HepG2 (cell line): Measurements from ENCODE around the gene ZNF276. TPM values are rescaled to one million over a fixed set of nuclear protein-coding genes. Genes with fewer than 3 reads are reported as not detected.
A peak's percentile ranks its signal among the peaks of the same experiment; 100 is the strongest.

Experiments
- ATAC-seq: fragments of 200-7000 bp; cut with Tn5 transposase; 3 replicates; pipeline ENCODE4 v1.9.1; 2020; ENCODE audit warnings: mild to moderate bottlenecking, moderate library complexity
- BruUV-seq: library from RNA; stranded (reverse); fragments of 400-500 nt; replicated peaks from 2 replicates; lab custom pipeline; 2021; lab: Mats Ljungman, UMichigan
- CTCF ChIA-PET: fragments of 300-600 bp; formaldehyde crosslinking; extraction: SDS; loops from one replicate; lab custom pipeline; 2021; ENCODE audit warnings: low total read pairs, inconsistent platforms, low intra/inter-chr PET ratio; lab: Yijun Ruan, JAX
- POLR2A ChIA-PET: fragments of 350-600 bp; sonication (Branson Sonifier 250); formaldehyde crosslinking; loops from one replicate; lab custom pipeline; 2020; ENCODE audit warnings: antibody characterized with exemption, inconsistent platforms; lab: Yijun Ruan, JAX
- DNase-seq: peaks from one replicate; pipeline ENCODE4 v3.0.0-alpha.2; 2015; ENCODE audit warnings: low spot score
- FAIRE-seq: peaks from 3 replicates; lab custom pipeline; 2011; peaks lifted over from hg19 to GRCh38; lab: Jason Lieb, UNC
- H2AFZ ChIP-seq: one replicate; pipeline ENCODE4 v1.6.1; 2011; ENCODE audit warnings: low read length, inconsistent platforms
- H3K27ac ChIP-seq: fragments of 300-600 bp; 3 replicates; pipeline ENCODE4 v1.8.0; 2011; ENCODE audit warnings: mixed run types, mild to moderate bottlenecking, mixed read lengths, low read length, inconsistent platforms; ENCODE audit not compliant: insufficient read depth; ENCODE audit errors: extremely low read length
- H3K27me3 ChIP-seq, 2 experiments: fragments of 200-600 bp in 1 of 2; 2 replicates in 1 of 2; 3 replicates in 1 of 2; pipeline versions ENCODE4 v1.6.0 to v1.8.0; 2011; ENCODE audit warnings: low read length in 2 of 2, mild to moderate bottlenecking in 2 of 2, moderate library complexity in 2 of 2, inconsistent platforms in 1 of 2; ENCODE audit not compliant: insufficient read depth in 2 of 2, control insufficient read depth in 1 of 2
- H3K36me3 ChIP-seq, 2 experiments: fragments of 200-600 bp in 1 of 2; replicated peaks in 1 of 2; 2 replicates in 1 of 2; 3 replicates in 1 of 2; pipeline versions ENCODE4 v1.5.1 to v1.8.0; 2011; ENCODE audit warnings: low read length in 2 of 2, inconsistent platforms in 1 of 2; ENCODE audit not compliant: insufficient read depth in 2 of 2, control insufficient read depth in 1 of 2
- H3K4me1 ChIP-seq: 2 replicates; pipeline ENCODE4 v1.5.1; 2012; ENCODE audit warnings: low read length, inconsistent platforms; ENCODE audit not compliant: insufficient read depth
- H3K4me2 ChIP-seq: 2 replicates; pipeline ENCODE4 v1.6.0; 2011; ENCODE audit warnings: low read depth, low read length, inconsistent platforms
- H3K4me3 ChIP-seq, 3 experiments: fragments of 200-600 bp in 1 of 3; sonication (generic), shearing (Covaris generic) in 1 of 3; replicated peaks in 1 of 3; 2 replicates each; pipeline ENCODE4 v1.5.1; 2011 to 2016; ENCODE audit warnings: low read length in 3 of 3, inconsistent platforms in 2 of 3, low read depth in 2 of 3, mild to moderate bottlenecking in 2 of 3, control low read depth in 1 of 3, mixed read lengths in 1 of 3; ENCODE audit not compliant: insufficient read depth in 1 of 3
- H3K79me2 ChIP-seq: one replicate; pipeline ENCODE4 v1.6.1; 2011; ENCODE audit warnings: low read length, inconsistent platforms; ENCODE audit not compliant: insufficient read depth
- H3K9ac ChIP-seq: 2 replicates; pipeline ENCODE4 v1.6.0; 2011; ENCODE audit warnings: mild to moderate bottlenecking, low read depth, low read length, inconsistent platforms; ENCODE audit not compliant: insufficient read depth
- H3K9me3 ChIP-seq: 2 replicates; pipeline ENCODE4 v1.5.1; 2012; ENCODE audit warnings: mild to moderate bottlenecking, low read length
- H4K20me1 ChIP-seq: 2 replicates; pipeline ENCODE4 v1.6.0; 2011; ENCODE audit warnings: inconsistent platforms, mild to moderate bottlenecking, low read length, moderate library complexity; ENCODE audit not compliant: insufficient read depth
- BATF2 ChIP-seq: sonication (generic); formaldehyde crosslinking; IDR thresholded peaks from 2 replicates; pipeline ENCODE4 v1.8.0; 2022; ENCODE audit warnings: mild to moderate bottlenecking, missing genetic modification reagents, moderate library complexity
- CHD2 ChIP-seq: IDR thresholded peaks from 2 replicates; pipeline ENCODE4 v1.6.1; 2011; ENCODE audit warnings: low read depth, low read length, improper control_type of control experiment
- ETV5 ChIP-seq: IDR thresholded peaks from 2 replicates; pipeline ENCODE4 v1.6.1; 2018; ENCODE audit warnings: missing biosample characterization, missing genetic modification reagents, inconsistent platforms, borderline replicate concordance
- PITX1 ChIP-seq: sonication (generic); formaldehyde crosslinking; IDR thresholded peaks from 2 replicates; pipeline ENCODE4 v1.5.1; 2020; ENCODE audit warnings: mild to moderate bottlenecking, missing genetic modification reagents
- PRMT3 ChIP-seq: sonication (generic); formaldehyde crosslinking; IDR thresholded peaks from 2 replicates; pipeline ENCODE4 v1.8.1; 2022; ENCODE audit warnings: low read depth, mild to moderate bottlenecking, moderate library complexity, missing genetic modification reagents, borderline replicate concordance
- PRPF4 ChIP-seq: fragments of 200-400 bp; formaldehyde crosslinking; IDR thresholded peaks from 2 replicates; pipeline ENCODE4 v1.6.1; 2016; ENCODE audit warnings: low read length, low read depth; ENCODE audit not compliant: poor library complexity, severe bottlenecking
- RAD21 ChIP-seq: fragments of 450-650 bp; formaldehyde crosslinking; IDR thresholded peaks from 2 replicates; pipeline ENCODE4 v1.5.0; 2020; ENCODE audit warnings: mild to moderate bottlenecking
- TFDP1 ChIP-seq: IDR thresholded peaks from 2 replicates; pipeline ENCODE4 v1.6.1; 2016; ENCODE audit warnings: missing compliant biosample characterization, missing genetic modification reagents, borderline replicate concordance
- ZBTB33 ChIP-seq: sonication (generic); formaldehyde crosslinking; IDR thresholded peaks from 2 replicates; pipeline ENCODE4 v1.4.0; 2020; ENCODE audit warnings: missing genetic modification reagents
- ZNF234 ChIP-seq: sonication (generic); formaldehyde crosslinking; conservative IDR thresholded peaks from 2 replicates; pipeline ENCODE4 v1.5.1; 2020; ENCODE audit warnings: mild to moderate bottlenecking, missing genetic modification reagents
- ZNF724P ChIP-seq: sonication (generic); formaldehyde crosslinking; IDR thresholded peaks from 2 replicates; pipeline ENCODE4 v1.8.0; 2022; ENCODE audit warnings: missing genetic modification reagents, borderline replicate concordance
- ZNF776 ChIP-seq: sonication (generic); formaldehyde crosslinking; IDR thresholded peaks from 2 replicates; pipeline ENCODE4 v1.4.0; 2020; ENCODE audit warnings: mild to moderate bottlenecking, missing genetic modification reagents
- ZNF800 ChIP-seq: sonication (generic); formaldehyde crosslinking; IDR thresholded peaks from 2 replicates; pipeline ENCODE4 v1.4.0; 2020; ENCODE audit warnings: missing genetic modification reagents
- WGBS: methylation state at CpG from one replicate; pipeline ENCODE4 v1.1.6; 2017; ENCODE audit warnings: low lambda C conversion rate; 5-methylcytosine and 5-hydroxymethylcytosine counted together
- in situ Hi-C: cut with HindIII; loops from 2 replicates; pipeline ENCODE4 v1.10.0; 2017; ENCODE audit warnings: low pct_unique_long_range_greater_than_20kb; ENCODE audit not compliant: extremely low pct_ligation_motif_present
- intact Hi-C: fragments of 100-400 bp; cut with micrococcal nuclease; formaldehyde crosslinking; loops from one replicate; pipeline ENCODE4 v1.10.0; 2022; ENCODE audit not compliant: unreplicated experiment
- polyA plus RNA-seq, 8 experiments: library from polyadenylated mRNA; depleted of rRNA in 3 of 8; stranded (reverse) in 7 of 8; unstranded in 1 of 8; fragments of >200 nt; fragmentation: Illumina TruSeq in 4 of 8; extraction: Trizol in 4 of 8; gene quantifications; 2 replicates each; pipeline versions ENCODE4 v1.2.1 to v1.2.3, GENCODE V29; 2011 to 2016; ENCODE audit warnings: low read depth in 4 of 8, missing spikeins in 1 of 8, mixed read lengths in 1 of 8; ENCODE audit not compliant: insufficient read depth in 1 of 8
- total RNA-seq, 5 experiments: library from RNA; depleted of rRNA; stranded (reverse); fragments of >200 nt; fragmentation: Illumina TruSeq; extraction: Trizol; gene quantifications; 2 replicates each; pipeline ENCODE4 v1.2.3, GENCODE V29; 2016; ENCODE audit warnings: low read depth in 1 of 5

Gene ZNF276
- total and polyA plus RNA-seq, 2 of the 13 experiments (the other 11 are each of a cell fraction or from before 2014, with no cell fraction given): 17.7 to 18.0 TPM

GRCh38 chr16:89721546-89722391 is 432 bp downstream of the ZNF276 start (continued):
- peak; percentile 84 for TF ChIP-seq CHD2
- 0 out of 2 replicates have a peak, but pooled peaks have one; percentile 8 for TF ChIP-seq ZNF724P
- TF ChIP-seq RAD21 (CRISPR knock-in tag): 0 out of 2 replicates have a peak, but pooled peaks have one; percentile 40
- TF ChIP-seq PITX1: no peak
- 0 out of 2 replicates have a peak, but pooled peaks have one; percentile 7 for TF ChIP-seq ETV5 (CRISPR knock-in tag)
- TF ChIP-seq ZNF800 (CRISPR knock-in tag): peak; percentile 56; the same call in 1 of the 2 replicates
- TF ChIP-seq PRMT3 (CRISPR knock-in tag): peak; percentile 8; the same call in 1 of the 2 replicates

- Histone ChIP-seq H3K9ac (peak overlapping the region; percentile 97), H3K4me3 (peak overlapping the region; percentile 72 to 89 (median 82)), H3K79me2 (peaks cover 18% of the 10 kb centered on the region), H2AFZ (no peak overlapping the region), H3K4me1 (peaks cover 36% of the 10 kb centered on the region), H3K27me3 (no peaks in the 10 kb centered on the region; a peak in 1 of 5 replicates), H3K36me3 (peaks cover 15 to 31% of the 10 kb centered on the region in 2 experiments), H3K4me2 (peak overlapping the region; percentile 95), H3K27ac (peak overlapping the region; percentile 97), H3K9me3 (no peaks in the 10 kb centered on the region), H4K20me1 (peaks cover 6% of the 10 kb centered on the region; the same call in 1 of the 2 replicates)
- no peak for ATAC-seq
- no peak for FAIRE-seq
- WGBS: 94% methylated on average over 38 of the region's 56 CpGs
- in situ Hi-C loops (no loop called here), intact Hi-C loops (no loop called here)
- POLR2A ChIA-PET: no interaction called here
- CTCF ChIA-PET: no interaction called here
- no peak for DNase-seq
- BruUV-seq: TSS peak; percentile 58
- 0 out of 2 replicates have a peak, but pooled peaks have one; percentile 27 for TF ChIP-seq ZNF776 (CRISPR knock-in tag)
- no peak for TF ChIP-seq ZNF234 (CRISPR knock-in tag)
- TF ChIP-seq PRPF4: peak; percentile 20
- 0 out of 2 replicates have a peak, but pooled peaks have one; percentile 41 for TF ChIP-seq BATF2 (CRISPR knock-in tag)
- 0 out of 2 replicates have a peak, but pooled peaks have one; percentile 5 for TF ChIP-seq TFDP1 (CRISPR knock-in tag)
- TF ChIP-seq ZBTB33 (CRISPR knock-in tag): peak; percentile 62
Measured at GRCh38 chr16:89722392-89723278, 1.3 kb downstream of the ZNF276 start.
